ENCODE measurements around the gene HTR3B.

The HTR3B gene, protein sequence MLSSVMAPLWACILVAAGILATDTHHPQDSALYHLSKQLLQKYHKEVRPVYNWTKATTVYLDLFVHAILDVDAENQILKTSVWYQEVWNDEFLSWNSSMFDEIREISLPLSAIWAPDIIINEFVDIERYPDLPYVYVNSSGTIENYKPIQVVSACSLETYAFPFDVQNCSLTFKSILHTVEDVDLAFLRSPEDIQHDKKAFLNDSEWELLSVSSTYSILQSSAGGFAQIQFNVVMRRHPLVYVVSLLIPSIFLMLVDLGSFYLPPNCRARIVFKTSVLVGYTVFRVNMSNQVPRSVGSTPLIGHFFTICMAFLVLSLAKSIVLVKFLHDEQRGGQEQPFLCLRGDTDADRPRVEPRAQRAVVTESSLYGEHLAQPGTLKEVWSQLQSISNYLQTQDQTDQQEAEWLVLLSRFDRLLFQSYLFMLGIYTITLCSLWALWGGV

DNA sequence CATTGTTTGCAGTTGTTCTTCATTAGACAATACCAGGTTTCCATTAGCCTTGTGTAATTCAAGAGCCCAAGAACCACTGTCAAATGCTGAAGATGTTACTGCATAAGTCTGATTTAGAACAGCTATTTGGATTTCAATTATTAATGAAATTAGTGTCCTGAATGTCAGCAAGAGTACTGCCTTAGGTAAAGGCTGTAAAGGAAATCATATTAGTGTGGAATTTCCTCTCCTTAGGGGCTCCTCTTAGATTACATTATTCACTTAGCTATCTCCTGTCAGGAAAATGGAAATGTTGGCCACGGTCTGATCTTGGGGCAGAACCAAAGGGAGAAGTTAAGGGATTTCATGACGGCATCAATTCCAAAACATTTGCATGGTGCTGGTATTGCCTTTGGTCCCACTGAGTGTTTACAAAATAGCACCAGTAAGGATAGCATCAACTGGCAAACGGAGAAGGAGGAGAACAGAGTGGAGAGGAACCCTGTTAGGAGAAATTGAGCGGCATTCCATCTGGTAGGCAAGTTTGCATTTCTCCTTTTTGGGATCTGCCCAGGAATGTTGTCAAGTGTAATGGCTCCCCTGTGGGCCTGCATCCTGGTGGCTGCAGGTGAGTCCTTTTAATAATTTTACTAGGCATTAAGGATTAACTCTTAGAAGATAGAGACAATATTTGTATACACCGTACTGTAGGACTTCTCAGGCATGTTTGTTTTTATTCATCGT, at the start of gene HTR3B:
HTR3B (plus strand) TSS at position 418 of the 723 bp plus-strand sequence; CDS start at position 556, 138 bp downstream.
- Histone ChIP-seq H3K27me3 (ENCODE audit: control insufficient read depth, insufficient read depth, low read length) (peaks cover 5% of the 10 kb centered on the region), H3K4me1 (ENCODE audit: control insufficient read depth, insufficient read depth, low read length) (peaks cover 14% of the 10 kb centered on the region), H3K9ac (ENCODE audit: low read length) (no peak within 1 kb of the TSS), H3K4me3 (ENCODE audit: low read length) (no peak within 1 kb of the TSS), H3K36me3 (ENCODE audit: control insufficient read depth, insufficient read depth, low read length) (no peaks in the 10 kb centered on the region), H3K9me3 (ENCODE audit: control insufficient read depth, low read length) (no peaks in the 10 kb centered on the region)

DNA sequence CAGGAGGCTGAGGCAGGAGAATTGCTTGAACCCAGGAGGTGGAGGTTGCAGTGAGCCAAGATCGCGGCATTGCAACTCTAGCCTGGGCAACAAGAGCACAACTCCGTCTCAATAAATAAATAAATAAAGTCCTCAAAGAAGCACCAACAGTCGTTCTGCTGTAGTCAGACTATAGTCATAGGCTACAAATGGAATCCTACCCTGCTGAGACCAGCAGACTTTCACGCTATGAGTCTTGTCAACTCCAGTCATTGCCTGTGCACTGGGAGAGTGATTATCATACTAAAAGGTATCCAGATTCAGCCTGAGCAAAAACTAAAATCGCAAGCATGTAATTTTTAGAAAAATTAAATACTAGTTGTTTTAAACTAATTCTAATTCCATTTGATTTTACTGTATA, 48.8 kb upstream of the HTR3B start:
- H3K9me3 ChIP-seq (ENCODE audit: control insufficient read depth, low read length) = no peaks in the 10 kb centered on the region
- no peak overlapping the region for H3K9ac ChIP-seq (ENCODE audit: low read length)
- H3K4me3 ChIP-seq (ENCODE audit: low read length) = no peak overlapping the region
- H3K4me1 ChIP-seq (ENCODE audit: control insufficient read depth, insufficient read depth, low read length) = no peaks in the 10 kb centered on the region
- no peaks in the 10 kb centered on the region for H3K36me3 ChIP-seq (ENCODE audit: control insufficient read depth, insufficient read depth, low read length)
- no peaks in the 10 kb centered on the region for H3K27me3 ChIP-seq (ENCODE audit: control insufficient read depth, insufficient read depth, low read length)

DNA sequence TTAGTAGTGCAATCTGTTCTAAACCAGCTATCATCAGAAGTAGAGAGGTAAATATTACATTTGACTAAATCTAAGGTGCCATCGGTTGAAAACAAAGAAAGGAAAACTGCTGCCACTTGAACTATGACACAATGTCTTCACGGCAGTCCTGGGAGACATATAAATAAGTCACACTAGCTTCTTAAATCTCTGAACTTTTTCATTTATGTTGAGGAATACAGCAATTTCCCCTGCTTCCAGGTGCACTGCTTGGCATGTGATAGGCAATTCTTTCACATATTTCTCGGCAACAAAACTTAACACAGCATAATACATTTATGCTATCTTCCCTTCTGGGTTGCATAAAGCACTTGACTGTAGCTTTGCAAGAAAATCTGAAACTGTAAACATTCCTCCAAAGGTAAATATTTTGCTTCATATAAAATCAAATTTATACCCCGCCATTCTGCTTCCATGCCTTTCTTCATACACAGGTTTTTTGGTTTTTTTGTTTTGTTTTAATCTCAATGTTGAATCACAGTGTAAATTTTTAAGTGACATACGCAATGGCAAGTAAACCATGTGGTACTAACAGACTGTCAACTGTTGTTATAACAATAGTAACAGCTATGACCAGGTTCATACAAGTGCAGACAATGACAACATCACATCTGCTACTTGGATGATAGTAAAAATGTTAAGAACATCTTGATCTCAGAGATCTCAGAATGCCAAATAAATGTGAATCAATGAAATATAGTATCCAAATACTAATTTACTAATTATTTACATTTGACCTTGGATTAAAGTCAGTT, 47.4 kb upstream of the HTR3B start:
- no peaks in the 10 kb centered on the region for H3K4me1 ChIP-seq (ENCODE audit: control insufficient read depth, insufficient read depth, low read length)
- H3K27me3 ChIP-seq (ENCODE audit: control insufficient read depth, insufficient read depth, low read length) = no peaks in the 10 kb centered on the region
- no peaks in the 10 kb centered on the region for H3K36me3 ChIP-seq (ENCODE audit: control insufficient read depth, insufficient read depth, low read length)
- no peaks in the 10 kb centered on the region for H3K9me3 ChIP-seq (ENCODE audit: control insufficient read depth, low read length)
- no peak overlapping the region for H3K4me3 ChIP-seq (ENCODE audit: low read length)
- H3K9ac ChIP-seq (ENCODE audit: low read length) = no peak overlapping the region

DNA sequence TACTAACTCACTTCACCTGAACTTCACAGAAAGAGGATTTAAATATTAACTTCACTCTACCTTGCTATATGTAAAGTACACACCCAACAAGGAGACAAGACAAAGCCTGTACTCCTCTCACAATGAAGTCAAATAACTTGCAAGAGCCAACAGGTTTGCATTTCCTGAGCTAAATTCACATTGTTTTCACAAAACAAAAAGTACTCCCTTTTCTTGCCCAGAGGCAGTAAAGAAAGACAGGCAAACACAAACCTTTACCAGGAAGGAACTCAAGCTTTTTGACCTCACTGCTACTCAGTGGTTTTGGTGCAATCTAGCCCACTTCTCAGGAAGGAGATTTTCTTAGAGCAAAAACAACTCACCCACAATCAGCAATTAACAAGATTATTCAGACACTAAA, 44.9 kb upstream of the HTR3B start:
- H3K9me3 ChIP-seq (ENCODE audit: control insufficient read depth, low read length) = no peaks in the 10 kb centered on the region
- no peak overlapping the region for H3K9ac ChIP-seq (ENCODE audit: low read length)
- no peaks in the 10 kb centered on the region for H3K36me3 ChIP-seq (ENCODE audit: control insufficient read depth, insufficient read depth, low read length)
- H3K27me3 ChIP-seq (ENCODE audit: control insufficient read depth, insufficient read depth, low read length) = no peaks in the 10 kb centered on the region
- H3K4me3 ChIP-seq (ENCODE audit: low read length) = no peak overlapping the region
- H3K4me1 ChIP-seq (ENCODE audit: control insufficient read depth, insufficient read depth, low read length) = no peaks in the 10 kb centered on the region

DNA sequence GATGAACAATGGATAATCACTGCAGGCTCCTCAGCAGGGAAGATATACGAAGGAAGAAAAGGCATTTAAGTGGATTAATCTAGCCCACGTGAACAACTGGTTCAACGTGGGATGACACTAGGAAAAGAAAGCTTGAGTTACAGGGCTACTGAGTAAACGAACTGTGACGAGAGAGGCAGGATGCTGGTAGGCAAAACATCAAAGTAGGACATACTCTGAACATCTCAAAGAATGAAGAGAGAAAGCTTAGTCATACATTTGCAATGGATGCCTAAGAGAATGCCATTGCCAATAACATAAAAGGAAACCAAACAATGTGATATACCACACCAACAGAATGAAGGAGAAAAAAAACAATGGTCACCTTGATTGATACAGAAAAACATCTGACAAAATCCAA, 42.2 kb upstream of the HTR3B start:
- H3K4me3 ChIP-seq (ENCODE audit: low read length) = no peak overlapping the region
- no peaks in the 10 kb centered on the region for H3K27me3 ChIP-seq (ENCODE audit: control insufficient read depth, insufficient read depth, low read length)
- H3K36me3 ChIP-seq (ENCODE audit: control insufficient read depth, insufficient read depth, low read length) = no peaks in the 10 kb centered on the region
- H3K9ac ChIP-seq (ENCODE audit: low read length) = no peak overlapping the region
- no peaks in the 10 kb centered on the region for H3K4me1 ChIP-seq (ENCODE audit: control insufficient read depth, insufficient read depth, low read length)
- no peaks in the 10 kb centered on the region for H3K9me3 ChIP-seq (ENCODE audit: control insufficient read depth, low read length)

DNA sequence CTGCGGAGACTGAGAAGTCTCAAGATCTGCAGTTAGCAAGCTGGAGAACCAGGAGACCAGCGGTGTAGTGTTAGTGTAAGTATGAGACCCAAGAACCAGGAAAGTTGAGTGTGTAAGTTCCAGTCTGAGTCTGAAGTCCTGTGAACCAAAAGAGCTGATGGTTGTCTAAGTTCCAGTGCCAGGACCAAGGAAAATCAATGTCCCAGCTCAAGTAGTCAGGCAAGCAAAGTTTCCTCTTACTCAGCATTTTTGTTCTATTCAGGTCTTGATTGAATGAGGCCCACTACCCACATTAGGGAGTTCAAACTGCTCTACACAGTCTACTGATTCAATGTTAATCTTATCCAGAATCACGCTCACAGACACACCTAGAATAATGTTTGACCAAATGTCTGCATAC, 40.2 kb upstream of the HTR3B start:
- Histone ChIP-seq H3K36me3 (ENCODE audit: control insufficient read depth, insufficient read depth, low read length) (no peaks in the 10 kb centered on the region), H3K9ac (ENCODE audit: low read length) (no peak overlapping the region), H3K9me3 (ENCODE audit: control insufficient read depth, low read length) (no peaks in the 10 kb centered on the region), H3K4me1 (ENCODE audit: control insufficient read depth, insufficient read depth, low read length) (peaks cover 1% of the 10 kb centered on the region), H3K4me3 (ENCODE audit: low read length) (no peak overlapping the region), H3K27me3 (ENCODE audit: control insufficient read depth, insufficient read depth, low read length) (no peaks in the 10 kb centered on the region)

DNA sequence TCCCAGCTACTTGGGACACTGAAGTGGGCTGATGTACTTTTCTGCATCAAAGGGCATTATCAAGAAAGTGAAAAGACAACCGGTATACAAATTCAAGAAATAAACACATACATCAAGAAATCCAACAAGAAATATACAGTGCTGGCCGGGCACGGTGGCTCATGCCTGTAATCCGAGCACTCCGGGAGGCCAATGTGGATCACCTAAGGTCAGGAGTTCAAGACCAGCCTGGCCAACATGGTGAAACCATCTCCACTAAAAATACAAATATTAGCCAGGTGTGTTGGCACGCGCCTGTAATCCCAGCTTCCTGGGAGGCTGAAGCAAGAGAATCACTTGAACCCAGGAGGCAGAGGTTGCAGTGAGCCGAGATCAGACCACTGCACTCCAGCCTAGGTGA, 38.7 kb upstream of the HTR3B start:
- H3K27me3 ChIP-seq (ENCODE audit: control insufficient read depth, insufficient read depth, low read length) = no peaks in the 10 kb centered on the region
- H3K4me1 ChIP-seq (ENCODE audit: control insufficient read depth, insufficient read depth, low read length) = peaks cover 5% of the 10 kb centered on the region
- H3K36me3 ChIP-seq (ENCODE audit: control insufficient read depth, insufficient read depth, low read length) = no peaks in the 10 kb centered on the region
- H3K9ac ChIP-seq (ENCODE audit: low read length) = no peak overlapping the region
- H3K4me3 ChIP-seq (ENCODE audit: low read length) = no peak overlapping the region
- no peaks in the 10 kb centered on the region for H3K9me3 ChIP-seq (ENCODE audit: control insufficient read depth, low read length)

DNA sequence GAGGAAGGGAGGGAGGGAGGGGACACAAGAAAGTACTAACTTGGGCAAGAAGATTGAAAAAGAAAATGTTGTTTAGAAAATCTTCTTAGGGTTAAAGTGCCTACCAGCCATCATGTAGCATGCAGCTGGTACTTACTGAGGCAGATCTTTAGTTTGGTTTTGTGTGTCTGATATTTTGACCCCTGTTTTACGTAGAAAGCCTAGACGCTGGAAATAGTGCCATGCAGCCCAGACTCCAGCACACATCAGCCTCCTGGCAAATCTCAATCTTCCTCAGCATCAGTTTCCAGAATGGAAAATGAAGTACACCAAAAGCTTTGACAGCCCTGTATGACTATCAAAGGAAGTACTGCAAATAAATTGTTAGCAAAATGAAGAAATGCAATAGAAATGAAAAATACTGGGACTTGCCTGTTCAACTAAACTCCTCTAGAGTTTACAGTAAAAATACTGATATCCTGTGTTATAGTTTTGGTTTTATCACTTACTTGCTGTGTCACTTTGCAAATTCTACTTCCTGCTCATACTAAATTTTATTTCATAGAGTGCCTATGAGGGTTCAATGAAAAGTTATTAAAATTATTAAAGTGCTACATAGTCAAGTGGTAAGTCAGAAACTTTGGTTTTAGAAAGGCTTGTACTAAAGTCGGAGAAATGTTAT, 36.6 kb upstream of the HTR3B start:
- Histone ChIP-seq H3K9ac (ENCODE audit: low read length) (no peak overlapping the region), H3K4me1 (ENCODE audit: control insufficient read depth, insufficient read depth, low read length) (peaks cover 5% of the 10 kb centered on the region), H3K9me3 (ENCODE audit: control insufficient read depth, low read length) (no peaks in the 10 kb centered on the region), H3K36me3 (ENCODE audit: control insufficient read depth, insufficient read depth, low read length) (no peaks in the 10 kb centered on the region), H3K27me3 (ENCODE audit: control insufficient read depth, insufficient read depth, low read length) (no peaks in the 10 kb centered on the region), H3K4me3 (ENCODE audit: low read length) (no peak overlapping the region)

DNA sequence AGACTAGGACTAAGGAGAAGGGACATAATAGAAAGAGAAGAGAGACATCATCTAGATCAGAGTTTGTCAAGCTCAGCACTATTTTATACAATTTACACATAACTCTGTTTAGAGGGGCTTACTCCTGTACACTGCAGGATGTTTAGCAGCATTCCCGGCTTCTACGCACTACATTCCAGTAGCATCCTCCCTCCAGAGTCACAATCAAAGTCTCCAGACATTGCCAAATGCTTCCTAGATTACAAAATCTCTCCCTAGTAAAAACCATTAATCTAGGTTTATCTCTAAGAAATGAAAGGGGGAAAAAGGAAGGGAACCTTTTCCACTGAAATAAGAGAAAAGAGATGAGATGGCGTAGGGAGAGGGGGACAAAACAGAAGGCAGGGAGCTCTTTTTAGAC, 33.3 kb upstream of the HTR3B start:
- Histone ChIP-seq H3K4me1 (ENCODE audit: control insufficient read depth, insufficient read depth, low read length) (peaks cover 5% of the 10 kb centered on the region), H3K9ac (ENCODE audit: low read length) (no peak overlapping the region)

DNA sequence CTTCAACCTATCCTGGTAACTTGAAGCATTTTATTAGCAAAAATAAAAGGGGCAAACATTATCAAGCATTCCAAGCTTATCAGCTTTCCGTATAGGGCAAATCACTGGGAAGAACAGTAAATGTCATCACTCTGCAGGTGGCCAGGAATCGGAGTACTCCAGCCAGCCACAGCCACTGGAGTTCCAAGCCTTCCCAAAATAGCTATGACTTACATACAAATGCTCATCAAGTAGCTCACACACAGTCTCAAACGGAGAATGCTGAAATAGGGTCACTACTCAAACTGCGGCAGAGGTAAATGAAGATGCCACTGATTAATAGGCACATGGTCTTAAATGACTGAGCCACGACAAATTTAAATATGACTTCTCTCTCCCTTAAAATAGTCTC, 31.4 kb upstream of the HTR3B start:
- H3K4me1 ChIP-seq (ENCODE audit: control insufficient read depth, insufficient read depth, low read length) = peaks cover 5% of the 10 kb centered on the region
- H3K27me3 ChIP-seq (ENCODE audit: control insufficient read depth, insufficient read depth, low read length) = no peaks in the 10 kb centered on the region
- H3K4me3 ChIP-seq (ENCODE audit: low read length) = no peak overlapping the region
- no peaks in the 10 kb centered on the region for H3K9me3 ChIP-seq (ENCODE audit: control insufficient read depth, low read length)
- no peak overlapping the region for H3K9ac ChIP-seq (ENCODE audit: low read length)
- H3K36me3 ChIP-seq (ENCODE audit: control insufficient read depth, insufficient read depth, low read length) = no peaks in the 10 kb centered on the region

More for the DNA sequence above, 33.3 kb upstream of the HTR3B start:
- Histone ChIP-seq H3K9me3 (ENCODE audit: control insufficient read depth, low read length) (no peaks in the 10 kb centered on the region), H3K4me3 (ENCODE audit: low read length) (no peak overlapping the region), H3K36me3 (ENCODE audit: control insufficient read depth, insufficient read depth, low read length) (no peaks in the 10 kb centered on the region), H3K27me3 (ENCODE audit: control insufficient read depth, insufficient read depth, low read length) (no peaks in the 10 kb centered on the region)

DNA sequence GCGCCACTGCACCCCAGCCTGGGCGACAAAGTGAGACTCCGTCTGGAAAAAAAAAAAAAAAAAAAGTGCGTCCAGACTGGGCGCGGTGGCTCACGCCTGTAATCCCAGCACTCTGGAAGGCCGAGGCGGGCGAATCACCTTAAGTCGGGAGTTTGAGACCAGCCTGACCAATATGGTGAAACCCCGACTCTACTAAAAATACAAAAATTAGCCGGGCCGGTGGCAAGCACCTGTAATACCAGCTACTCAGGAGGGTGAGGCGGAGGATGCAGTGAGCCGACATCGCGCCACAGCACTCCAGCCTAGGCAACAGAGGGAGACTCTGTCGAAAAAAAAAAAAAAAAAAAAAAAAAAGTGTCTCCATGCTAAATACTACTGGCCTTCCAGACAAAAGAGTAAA, 30.5 kb upstream of the HTR3B start:
- H3K27me3 ChIP-seq (ENCODE audit: control insufficient read depth, insufficient read depth, low read length) = no peaks in the 10 kb centered on the region
- peak overlapping the region; percentile 72 for H3K9ac ChIP-seq (ENCODE audit: low read length)
- H3K4me3 ChIP-seq (ENCODE audit: low read length) = no peak overlapping the region
- no peaks in the 10 kb centered on the region for H3K36me3 ChIP-seq (ENCODE audit: control insufficient read depth, insufficient read depth, low read length)
- H3K9me3 ChIP-seq (ENCODE audit: control insufficient read depth, low read length) = no peaks in the 10 kb centered on the region
- peaks cover 5% of the 10 kb centered on the region for H3K4me1 ChIP-seq (ENCODE audit: control insufficient read depth, insufficient read depth, low read length)

All from mucosa of stomach (tissue), 1 donor.